HG03571 (cell line): ENCODE data around the gene DYNLT1.
"Not testable (repeated sequence)": the region's sequence is repeated elsewhere in the genome, so short reads cannot be mapped to it uniquely, and the experiment has no call there.

ENCODE experiments used
- ATAC-seq: cut with Tn5 transposase; IDR thresholded peaks from one replicate; pipeline ENCODE4 v1.9.1; 2021; ENCODE audit not compliant: unreplicated experiment

Gene DYNLT1

DNA sequence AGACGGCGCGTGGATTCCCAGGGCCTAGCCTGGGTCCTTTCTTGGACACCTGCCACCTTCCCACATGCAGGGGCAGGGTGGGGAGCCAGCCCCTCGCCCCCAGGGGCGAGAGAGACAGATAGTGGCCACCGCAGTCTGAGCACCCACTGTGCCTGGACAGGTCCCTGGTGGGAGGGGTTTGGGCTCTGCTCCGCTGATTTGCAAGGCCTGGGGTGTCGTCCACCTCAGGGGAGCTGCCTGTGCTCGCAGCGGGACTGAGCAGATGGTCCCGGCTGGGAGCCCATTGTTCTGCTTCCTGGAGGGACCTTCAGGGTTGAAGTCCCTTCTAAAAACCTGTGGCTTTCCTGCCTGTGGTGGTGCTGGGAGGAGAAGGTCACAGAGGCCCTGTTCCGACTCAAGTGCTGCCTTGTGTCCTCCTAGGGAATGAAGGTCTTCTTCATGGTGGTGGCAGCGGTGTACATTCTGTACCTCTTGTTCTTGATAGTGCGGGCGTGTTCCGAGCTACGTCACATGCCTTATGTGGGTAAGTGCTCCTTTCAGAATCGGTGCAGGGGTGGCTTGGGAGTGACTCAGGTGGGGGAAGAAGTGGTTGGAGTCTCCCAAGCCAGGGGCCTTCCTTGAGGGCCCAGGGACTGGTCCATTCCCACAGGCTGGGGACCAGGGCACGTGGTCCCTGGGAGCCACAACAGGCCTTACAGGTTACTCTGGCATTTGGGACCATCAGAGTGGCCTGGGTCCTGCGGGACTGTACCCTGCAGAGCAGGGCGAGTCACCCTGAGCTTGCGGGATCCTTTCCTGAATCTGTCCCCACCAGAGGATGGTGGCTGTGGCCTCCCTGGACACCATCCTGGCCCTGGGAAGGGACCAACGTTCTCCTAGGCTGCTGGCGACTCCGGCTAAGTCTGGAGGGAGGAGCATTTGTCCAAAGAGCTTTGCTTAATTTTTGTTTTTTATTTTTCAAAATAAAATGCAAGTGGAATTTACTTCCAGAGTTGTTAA lies 19.6 kb downstream of the DYNLT1 start:
- ATAC-seq, result no peak

DNA sequence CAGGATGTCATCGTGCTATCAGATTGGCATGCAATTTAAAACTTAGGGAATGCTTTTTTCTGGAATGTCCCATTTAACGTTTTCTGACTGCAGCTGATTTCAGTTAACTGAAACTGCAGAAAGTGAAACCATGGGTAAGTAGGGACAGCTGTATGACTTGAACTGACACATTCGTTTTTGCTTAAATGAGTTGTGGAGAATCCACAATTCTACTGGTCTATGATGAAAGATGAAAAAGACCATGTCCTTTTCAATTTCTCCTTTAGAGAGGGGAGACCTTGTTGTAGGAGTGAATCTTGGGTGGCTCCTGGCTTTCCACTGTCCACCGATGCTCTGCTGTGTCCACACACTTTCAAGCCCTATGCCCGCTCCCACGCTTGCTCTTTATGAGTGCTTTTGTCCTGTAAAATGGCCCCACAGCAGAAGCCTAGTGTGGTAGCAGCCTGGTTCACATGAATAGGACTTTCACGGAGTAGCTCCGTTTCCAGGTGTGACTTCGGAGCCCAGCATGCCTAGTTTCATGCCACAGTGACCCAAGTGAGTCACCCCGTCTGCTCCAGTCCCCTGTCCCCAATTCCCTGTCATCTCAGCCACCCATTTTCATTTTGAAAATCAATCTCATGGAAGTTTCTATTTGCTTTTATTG lies 21.9 kb downstream of the DYNLT1 start:
- ATAC-seq, result no peak

DNA sequence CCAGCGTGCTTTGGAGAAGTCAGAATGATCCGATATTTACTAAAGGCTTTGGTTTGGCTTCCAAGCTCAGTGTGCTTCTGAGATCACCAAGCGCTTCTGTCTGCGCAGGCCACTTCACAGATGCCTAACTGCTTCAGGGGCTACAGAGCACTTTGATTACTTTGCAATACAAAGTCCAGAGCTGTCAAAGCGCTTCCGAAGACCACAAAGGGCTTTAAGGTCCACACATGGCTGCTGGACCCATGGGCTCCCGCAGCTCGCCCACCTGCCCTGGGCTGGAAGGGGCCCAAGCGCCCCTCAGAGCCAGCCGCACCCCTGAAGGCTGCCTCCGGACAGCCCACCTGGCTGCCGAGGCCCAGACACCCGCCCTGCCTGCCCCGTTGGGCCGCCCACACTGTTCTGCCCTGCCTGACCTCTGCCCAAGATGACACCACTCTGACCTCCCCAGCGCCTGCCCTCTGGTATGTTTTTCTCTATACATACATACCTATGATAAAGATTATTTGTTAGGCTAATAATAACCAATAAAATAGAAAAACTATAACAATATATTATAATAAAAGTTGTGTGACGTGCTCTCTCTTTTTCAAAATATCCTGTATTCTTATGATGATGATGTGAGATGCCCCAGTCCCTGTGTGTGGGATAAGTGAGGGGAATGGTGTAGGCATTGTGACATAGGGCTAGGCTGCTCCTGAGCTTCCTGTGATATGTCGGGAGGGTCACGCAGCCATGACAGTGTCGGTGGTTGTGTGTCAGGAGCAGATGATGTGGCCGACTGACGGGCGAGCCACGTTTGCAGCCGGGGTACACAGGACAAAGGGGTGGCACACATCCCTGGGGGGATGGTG lies 22.6 kb downstream of the DYNLT1 start:
- no peak for ATAC-seq

DNA sequence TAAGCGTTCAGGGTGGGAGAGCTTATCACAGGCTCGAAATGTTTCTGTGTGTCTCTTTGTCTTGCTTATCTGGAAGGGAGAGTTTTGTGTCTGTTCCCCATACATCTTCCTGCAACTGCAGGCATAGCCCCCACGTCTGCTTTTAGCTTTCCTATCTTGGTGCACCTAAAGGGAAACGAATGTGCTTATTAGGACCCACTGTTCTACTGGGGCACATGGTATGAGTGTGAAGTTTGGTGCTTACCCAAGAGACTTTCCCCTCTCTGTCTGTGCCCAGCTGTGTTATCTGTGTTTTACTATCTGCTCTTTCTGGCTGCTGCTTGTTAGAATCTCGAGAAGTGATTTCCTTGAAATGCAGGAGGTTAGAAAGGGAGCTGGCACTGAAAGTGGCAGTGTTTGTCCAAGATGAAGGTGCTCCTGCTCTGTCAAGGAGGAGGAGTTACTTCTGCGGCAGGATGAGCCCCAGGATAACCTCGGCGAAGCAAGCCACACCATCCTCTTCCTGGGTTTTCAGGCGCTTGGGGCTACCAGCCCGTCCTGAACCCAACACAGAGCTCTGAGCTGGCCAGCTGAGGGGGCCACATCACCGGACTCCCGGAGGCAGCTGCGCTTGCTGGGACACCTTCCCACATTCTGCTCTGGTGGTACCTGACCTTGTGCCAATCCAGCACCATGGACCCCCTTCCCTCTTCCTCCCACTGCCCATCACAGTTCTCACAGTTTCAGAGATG lies 23.4 kb downstream of the DYNLT1 start:
- ATAC-seq, result no peak

GRCh38 chr6:158619922-158620801 lies 24.4 kb downstream of the DYNLT1 start:
- no peak for ATAC-seq

DNA sequence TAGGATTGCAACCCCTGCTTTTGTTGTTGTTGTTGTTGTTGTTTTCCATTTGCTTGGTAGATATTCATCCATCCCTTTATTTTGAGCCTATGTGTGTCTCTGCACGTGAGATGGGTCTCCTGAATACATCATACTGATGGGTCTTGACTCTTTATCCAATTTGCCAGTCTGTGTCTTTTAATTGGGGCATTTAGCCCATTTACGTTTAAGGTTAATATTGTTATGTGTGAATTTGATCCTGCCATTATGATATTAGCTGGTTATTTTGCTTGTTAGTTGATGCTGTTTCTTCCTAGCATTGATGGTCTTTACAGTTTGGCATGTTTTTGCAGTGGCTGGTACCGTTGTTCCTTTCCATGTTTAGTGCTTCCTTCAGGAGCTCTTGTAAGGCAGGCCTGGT lies 26.3 kb downstream of the DYNLT1 start:
- not testable (repeated sequence) for ATAC-seq

GRCh38 chr6:158614606-158615005 lies 29.9 kb downstream of the DYNLT1 start:
- ATAC-seq, result not testable (repeated sequence)

DNA sequence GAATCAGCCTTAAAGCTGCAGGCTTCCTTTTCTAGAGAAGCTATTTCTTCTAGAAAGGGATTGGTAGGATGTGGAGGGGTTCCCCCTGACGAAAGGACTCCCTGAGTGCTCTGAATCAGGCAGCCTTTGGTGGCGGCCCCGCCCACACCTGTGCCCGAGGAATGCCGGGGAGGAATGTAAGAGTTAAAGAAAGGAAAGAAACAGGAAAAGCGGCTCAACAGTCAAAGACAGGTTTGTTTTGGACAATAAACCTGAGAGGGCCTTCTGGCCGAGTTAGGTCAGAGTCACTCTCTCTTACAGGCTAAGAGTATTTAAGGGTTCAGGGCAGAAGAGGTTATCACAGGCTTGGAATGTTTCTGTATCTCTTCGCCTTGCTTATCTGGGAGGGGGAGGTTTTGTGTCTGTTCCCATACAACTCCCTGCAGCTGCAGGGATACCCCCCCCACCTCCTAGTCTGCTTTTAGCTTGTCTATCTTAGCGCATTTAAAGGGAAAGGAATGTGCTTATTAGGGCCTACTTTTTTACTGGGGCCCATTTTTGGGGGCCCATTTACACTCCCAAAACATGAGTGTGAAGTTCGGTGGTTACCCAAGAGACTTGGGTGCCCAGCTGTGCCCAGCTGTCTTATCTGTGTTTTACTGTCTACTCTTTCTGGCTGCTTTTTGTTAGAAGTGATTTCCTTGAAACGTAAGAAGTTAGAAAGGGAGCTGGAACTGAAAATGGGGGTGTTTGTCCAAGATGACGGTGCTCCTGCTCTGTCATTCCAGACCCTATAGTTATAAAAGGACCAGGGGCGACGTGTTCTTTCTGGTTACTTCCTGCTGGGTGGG lies 32.8 kb downstream of the DYNLT1 start:
- no peak for ATAC-seq

GRCh38 chr6:158611039-158611438 lies 33.5 kb downstream of the DYNLT1 start:
- no peak for ATAC-seq

DNA sequence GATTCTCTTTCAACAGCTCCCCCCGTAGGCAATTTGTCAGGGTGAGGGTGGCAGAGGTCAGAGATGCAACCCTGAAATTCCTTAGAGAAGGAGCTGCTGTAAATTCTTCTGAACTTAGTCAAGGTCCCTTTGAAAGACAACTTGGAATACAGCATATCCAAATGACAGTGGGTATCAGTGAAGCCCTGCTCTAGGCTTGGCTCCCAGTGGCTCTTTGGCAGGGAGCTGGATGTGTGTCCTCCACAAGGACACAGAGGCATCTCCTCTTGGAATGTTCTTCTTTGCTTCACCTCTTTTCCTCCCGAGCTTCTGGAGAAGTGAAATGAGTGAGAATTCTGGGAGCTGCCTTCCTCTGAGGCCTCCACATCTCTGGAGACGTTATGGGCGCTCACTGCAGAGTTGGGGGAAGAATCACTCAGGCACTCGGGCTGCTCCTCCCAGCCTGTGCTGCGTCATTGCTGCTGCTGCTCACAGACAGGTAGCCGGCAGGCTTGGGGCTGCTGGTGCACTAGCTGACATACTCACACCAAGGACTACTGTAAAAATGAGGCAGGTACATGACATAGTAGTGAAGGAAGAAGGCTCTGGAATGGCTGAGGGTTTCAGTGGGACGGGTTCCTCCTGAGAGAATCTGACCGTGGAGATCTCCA lies 34.1 kb downstream of the DYNLT1 start:
- ATAC-seq, result no peak

DNA sequence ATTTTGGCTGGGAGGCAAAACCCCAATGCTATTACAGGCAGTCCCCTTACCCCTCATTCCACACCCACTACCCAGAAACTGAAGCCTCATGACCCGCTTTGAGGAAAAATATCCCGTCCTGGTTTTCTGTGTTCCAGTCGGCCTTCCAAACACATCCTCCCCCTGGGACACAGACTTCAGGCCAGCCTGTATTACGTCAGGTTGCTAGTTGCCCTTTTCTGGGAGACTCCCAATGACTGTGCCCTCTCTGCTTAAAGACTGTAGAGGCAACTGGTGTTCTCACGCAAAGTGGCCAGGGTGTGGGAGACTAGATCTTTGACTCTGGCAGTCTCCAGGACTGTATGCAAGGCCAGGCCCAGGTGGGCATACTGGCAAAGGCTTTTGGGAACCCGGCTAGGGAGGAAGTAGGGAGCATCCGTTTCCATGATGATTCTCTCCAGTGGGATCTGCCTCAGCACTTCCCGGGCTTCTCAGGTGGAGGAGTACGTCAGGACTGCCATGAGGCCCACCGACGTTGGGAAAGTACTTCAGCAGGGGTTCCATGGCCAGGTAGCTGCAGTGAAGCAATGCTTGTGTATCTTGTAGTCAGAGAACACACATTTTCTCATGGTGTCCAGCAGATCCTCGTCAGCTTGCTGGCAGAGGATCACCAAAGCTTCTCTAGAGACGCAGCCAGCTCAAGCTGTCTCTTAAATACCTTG lies 34.9 kb downstream of the DYNLT1 start:
- no peak for ATAC-seq

DNA sequence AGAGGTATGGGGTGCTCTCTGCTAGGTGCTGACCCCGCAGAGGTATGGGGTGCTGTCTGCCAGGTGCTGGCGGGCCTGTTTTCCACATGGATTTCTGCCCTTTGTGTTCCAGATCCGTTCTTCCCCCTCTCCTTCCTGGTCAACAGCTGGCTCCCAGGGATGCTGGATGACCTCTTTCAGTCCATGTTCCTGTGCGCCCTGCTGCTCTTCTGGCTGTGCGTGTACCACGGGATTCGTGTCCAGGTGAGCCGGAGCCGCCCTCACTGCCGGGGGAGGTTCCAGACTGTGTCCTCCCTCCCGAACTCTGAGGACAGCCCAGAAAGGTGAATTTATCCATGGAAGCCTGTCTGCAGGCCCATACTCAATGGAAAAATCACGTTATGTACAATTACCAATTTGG lies 36.3 kb downstream of the DYNLT1 start:
- no peak for ATAC-seq

GRCh38 chr6:158607411-158608170 lies 37.0 kb downstream of the DYNLT1 start:
- no peak for ATAC-seq

- ATAC-seq, result no peak
These were observed 37.6 kb downstream of the DYNLT1 start for GRCh38 chr6:158606935-158607334.

DNA sequence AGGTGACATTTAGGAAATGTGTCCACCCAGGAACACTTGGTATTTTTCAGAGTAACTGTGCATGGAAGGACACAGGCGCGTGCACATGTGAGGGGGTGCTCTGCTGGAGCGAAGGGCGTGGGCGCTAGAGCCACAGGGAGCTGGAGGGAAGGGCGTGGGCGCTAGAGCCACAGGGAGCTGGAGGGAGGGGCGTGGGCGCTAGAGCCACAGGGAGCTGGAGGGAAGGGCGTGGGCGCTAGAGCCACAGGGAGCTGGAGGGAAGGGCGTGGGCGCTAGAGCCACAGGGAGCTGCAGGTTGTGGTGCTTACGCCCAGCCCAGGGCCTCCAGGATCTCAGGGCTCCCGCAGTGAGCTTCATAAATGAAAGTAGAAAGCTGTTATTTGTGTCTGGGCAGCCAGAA lies 38.5 kb downstream of the DYNLT1 start:
- ATAC-seq, result not testable (repeated sequence)

DNA sequence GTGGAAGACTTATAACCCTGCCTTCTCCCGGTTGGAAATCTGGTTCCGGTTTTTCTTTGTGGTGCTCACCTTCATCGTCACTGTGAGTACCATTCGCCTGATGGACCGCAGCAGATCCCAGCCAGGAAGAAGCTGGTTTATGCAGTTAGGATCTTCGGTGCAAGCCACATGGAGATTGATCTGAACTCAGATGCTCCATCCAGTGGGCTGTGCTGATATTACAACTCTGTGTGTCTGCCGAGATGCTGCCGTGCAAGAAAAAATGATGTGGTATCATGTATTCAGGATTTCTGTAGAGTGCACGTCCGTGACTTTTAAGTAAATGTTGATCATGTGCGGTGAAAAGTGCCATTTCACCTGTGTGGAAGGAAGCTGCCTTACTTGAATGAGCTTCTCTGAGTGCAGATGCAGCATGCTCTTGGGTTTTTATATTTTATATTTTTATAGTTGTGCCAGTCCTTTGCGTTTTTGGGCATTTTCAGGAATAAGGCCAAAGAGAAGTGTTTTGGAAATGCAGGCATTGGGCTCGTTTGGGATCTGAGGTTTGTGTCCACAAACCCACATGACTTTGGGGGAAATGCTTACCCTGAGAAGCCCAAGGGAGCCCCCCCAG lies 39.2 kb downstream of the DYNLT1 start:
- no peak for ATAC-seq

GRCh38 chr6:158604048-158604406 lies 40.5 kb downstream of the DYNLT1 start:
- ATAC-seq, result no peak
